ENCODE results near the gene VIT.

DNA sequence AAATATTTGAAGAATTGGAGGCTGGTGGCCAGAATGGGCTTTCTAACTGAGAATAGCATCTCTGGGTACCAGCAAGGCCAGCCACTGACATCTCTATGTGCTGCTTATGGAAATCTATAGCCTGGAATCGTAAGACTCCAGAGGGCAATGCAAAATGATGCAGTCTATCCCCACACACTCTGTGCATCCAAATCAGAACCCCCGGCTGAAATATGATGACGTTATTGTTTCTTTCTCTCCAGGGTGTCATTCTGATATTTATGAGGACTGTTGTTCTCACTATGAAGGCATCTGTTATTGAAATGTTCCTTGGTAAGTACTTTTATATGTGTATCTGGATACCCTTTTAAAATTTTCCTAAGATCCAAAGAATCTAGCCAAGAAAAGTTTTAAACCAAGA, 19.6 kb downstream of the VIT start:
- TF ChIP-seq POLR2A (IDR thresholded peaks at IDR 0.05), result no peak
- TF ChIP-seq, protein P1, sequence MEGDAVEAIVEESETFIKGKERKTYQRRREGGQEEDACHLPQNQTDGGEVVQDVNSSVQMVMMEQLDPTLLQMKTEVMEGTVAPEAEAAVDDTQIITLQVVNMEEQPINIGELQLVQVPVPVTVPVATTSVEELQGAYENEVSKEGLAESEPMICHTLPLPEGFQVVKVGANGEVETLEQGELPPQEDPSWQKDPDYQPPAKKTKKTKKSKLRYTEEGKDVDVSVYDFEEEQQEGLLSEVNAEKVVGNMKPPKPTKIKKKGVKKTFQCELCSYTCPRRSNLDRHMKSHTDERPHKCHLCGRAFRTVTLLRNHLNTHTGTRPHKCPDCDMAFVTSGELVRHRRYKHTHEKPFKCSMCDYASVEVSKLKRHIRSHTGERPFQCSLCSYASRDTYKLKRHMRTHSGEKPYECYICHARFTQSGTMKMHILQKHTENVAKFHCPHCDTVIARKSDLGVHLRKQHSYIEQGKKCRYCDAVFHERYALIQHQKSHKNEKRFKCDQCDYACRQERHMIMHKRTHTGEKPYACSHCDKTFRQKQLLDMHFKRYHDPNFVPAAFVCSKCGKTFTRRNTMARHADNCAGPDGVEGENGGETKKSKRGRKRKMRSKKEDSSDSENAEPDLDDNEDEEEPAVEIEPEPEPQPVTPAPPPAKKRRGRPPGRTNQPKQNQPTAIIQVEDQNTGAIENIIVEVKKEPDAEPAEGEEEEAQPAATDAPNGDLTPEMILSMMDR (IDR thresholded peaks at IDR 0.05), result no peak

All from Peyer's patch (tissue), 4 donors.